HG02678 (cell line): Measurements from ENCODE around the gene PLXDC1.
"Not testable (repeated sequence)": the region's sequence is repeated elsewhere in the genome, so short reads cannot be mapped to it uniquely, and the experiment has no call there.

Experiments
- ATAC-seq: cut with Tn5 transposase; IDR thresholded peaks from one replicate; pipeline ENCODE4 v1.9.1; 2021; ENCODE audit warnings: mild to moderate bottlenecking, moderate library complexity; ENCODE audit not compliant: unreplicated experiment

Gene PLXDC1

DNA sequence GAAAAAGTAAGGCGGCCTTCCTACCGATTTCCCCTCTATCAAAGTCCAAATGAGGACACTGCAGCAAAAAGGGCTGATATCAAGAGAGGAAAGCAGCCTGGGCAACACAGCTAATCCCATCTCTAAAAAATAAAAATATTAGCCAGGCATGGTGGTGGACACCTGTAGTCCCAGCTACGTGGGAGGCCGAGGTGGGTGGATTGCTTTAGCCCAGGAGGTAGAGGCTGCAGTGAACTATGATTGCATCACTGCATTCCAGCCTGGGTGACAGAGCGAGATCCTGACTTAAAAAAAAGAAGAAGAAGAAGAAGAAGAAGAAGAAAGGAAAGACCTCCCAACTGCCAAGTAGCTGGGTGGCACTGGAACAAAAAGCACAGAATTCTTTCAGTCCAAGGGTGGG is 31.6 kb upstream of the PLXDC1 start:
- ATAC-seq: no peak

DNA sequence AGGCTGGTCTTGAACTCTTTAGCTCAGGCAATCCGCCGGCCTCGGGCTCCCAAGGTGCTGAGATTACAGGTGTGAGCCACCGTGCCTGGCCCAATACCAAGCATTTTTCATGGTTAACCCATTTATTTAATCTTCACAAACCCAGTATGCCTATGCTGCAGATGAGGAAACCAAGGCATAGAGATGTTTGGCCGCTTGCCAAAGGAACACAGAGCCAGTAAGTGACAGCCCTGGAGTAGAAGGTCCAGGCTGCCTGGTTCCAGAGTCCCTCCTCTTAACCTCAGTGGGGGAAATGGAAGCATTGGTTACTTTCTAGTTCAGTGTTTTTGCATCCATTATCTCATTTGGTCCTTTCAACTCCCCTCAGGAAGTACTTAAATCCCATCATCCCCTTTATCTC is 29.9 kb upstream of the PLXDC1 start:
- no peak for ATAC-seq

DNA sequence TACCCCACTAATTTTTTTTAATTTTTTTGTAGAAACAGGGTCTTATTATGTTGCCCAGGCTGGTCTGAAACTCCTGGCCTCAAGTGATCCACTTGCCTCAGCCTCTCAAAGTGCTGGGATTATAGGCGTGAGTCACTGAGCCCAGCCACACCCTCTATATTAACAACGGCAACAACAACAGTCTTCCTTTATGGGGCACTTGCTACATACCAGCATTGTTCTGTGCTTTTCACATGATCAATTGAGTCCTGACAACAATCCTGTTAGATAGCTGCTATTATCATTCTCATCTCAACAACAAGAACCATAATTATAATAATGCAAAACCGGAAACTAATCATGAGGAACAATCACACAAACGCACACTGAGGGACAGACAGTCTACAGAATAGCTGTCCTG is 27.1 kb upstream of the PLXDC1 start:
- ATAC-seq: no peak

DNA sequence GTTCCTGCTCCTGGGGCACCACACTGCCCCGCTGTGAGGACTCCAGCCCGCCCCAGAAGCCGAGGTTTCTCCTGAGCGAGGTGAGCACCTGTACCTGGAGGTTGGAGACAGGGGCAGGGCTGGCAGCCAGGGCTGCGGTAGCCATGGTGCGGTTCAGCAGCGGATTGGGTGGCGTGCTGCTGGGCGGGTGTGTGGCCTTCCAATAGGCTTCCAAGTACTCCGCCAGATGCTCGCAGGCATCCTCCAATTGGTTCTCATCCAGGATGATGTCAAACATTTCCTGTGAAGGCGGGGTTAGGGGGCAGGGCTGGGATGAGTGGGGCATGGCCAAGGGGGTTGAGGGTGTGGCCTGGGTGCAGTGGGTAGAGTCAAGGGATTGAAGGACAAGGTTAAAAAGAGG is 25.8 kb upstream of the PLXDC1 start:
- ATAC-seq: no peak

DNA sequence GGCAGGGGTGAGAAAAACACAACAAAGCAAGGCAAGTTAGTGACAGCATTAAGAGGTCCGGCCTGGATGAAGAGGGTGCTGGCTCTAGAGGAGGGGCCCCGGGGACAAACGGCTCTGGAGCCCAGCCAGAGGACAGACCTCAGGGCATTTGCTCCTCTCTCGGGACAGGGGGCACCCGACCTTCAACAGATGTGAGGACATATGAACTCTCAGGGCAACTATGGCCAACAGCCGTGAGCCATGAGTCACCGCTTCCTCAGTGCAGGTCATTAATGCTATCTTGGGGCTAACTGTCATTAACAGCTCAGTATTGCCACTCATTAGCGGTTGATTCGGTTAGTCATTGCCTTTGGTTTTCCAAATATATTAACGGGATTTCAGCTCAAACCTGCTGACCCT is 24.3 kb upstream of the PLXDC1 start:
- no peak for ATAC-seq

DNA sequence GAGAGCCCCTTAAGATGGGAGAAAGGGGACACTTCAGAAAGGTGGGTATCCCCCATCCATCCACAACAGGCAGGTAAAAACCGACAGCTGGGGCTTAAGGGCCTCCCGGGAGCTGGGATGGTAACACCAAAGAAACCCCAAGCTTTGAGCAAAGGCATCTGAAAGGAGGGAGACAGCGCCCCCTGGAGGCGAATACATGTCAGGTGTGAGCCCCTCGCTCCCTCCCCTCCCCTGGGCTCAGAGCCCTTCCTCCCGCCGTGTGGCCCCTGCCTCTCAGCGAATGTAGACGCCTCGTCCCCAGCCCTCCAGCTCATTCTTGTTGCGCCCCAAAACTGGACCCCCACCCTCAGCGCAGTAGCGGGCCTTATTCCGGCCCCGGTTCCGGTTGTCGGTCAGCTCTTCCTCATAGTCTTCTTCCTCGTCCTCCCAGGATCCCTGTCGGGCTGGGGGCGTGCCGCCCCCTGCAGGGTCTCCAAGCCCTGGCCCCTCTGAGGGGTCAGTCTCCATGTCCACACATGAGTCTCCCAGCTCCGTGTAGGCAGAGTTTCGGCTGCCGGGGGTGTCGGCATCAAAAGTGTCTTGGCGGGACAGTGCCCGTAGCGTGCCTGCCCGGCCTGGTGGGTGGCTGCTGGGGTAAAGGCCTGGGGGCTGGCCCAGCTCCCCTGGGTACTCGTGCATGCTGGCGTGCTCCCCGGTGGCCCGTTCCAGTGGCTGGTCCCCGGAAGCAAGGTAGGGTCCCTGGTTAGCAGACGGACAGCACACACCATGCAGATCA is 23.7 kb upstream of the PLXDC1 start:
- no peak for ATAC-seq

DNA sequence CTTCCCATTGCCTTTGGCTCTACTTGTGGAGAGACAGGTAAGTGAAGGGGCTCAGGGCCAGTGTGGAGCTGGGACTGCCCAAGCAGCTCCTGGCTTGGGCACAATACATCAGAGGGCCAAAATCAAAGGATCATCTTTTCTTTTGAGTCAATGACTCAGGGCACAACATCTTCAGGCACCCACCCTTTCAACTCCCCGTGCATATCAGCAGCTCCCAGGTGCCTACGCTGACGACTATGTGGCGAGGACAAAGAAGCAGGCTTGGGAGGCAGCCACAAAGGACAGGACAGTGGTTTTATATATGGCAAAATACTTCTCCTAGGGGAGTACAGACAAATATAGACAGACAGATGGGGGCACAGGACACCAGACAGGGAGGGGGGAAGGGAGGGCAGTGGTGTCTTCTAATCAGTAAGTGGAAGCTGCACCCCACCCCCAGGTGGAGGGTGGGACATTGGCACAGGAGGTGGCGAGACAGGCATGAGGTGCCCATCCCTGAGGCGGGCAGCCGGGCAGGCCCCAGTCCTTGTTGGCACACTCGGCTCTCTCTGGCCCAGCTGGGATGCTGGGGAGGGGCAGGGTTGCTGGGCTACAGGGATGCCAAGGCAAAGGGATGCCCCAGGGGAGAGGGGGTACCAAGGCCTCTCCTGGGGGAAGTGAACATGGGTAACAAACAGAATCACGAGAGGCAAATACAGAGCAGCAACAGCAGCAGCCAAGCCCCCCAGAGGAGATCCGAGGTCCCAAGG is 22.3 kb upstream of the PLXDC1 start:
- no peak for ATAC-seq

DNA sequence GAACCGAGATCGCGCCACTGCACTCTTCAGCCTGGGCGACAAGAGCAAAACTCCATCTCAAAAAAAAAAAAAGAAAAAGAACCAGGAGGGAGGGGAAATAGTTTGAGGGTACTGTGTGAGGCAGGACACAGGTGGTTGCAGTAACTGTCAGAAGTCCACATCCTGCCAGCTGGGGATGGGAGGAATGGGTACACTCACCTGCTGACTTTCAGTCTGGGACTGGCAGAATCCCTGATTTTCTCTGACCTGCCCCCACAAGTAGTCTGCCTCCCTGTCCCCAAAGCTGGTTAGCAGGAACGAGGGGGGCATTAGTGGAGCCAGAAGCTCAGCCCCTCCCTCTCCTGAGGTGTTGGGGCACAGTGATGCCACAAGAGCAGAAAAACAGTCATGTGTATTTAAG is 21.6 kb upstream of the PLXDC1 start:
- no peak for ATAC-seq

DNA sequence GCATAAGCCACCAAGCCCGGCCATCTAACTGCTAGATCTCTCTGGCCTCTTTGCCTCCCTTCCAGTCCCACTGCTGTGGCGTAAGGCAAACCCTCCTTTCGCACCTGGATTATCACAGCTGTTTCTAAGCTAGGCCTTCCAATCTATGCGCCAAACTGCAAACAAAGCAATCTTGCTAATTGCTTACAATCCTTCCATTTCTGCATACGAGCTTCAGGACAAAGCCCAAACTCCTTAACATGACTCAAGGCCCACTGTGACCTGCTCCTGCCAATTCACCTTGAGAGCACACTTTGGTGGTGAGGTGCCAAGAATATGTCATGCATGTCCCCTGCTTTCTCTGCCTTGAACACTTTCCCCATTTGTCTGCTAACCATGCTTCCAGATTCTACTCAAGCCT is 20.5 kb upstream of the PLXDC1 start:
- no peak for ATAC-seq

DNA sequence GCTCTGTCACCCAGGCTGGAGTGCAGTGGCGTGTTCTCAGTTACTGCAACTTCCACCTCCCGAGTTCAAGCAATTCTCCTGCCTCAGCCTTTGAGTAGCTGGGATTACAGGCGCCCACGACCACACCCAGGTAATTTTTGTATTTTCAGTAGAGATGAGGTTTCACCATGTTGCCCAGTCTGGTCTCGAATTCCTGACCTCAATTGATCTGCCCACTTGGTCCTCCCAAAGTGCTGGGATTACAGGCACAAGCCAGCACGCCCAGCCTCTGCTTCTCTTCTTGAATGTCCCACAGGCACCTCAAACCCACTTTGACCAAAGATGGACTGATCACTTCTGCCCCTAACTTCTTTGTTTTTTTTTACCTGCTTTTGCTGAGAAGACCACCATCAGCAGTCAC is 19.1 kb upstream of the PLXDC1 start:
- ATAC-seq: no peak

DNA sequence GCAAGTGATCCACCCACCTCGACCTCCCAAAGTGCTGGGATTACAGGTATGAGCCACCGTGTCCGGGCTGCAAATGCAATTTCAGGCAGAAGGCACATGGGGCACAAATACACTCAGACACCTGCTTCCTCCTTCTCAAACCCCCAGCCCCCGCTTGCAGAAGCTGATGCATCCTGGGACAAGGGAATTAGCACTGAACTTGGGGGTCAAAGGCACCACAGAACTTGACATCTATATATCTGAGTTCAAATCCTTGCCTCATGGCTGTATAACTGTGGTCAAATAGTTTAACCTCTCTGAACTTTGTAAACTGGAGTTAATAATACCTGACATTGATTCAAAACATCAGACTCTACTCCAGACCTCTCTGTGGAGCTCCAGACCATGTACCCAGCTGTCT is 18.7 kb upstream of the PLXDC1 start:
- no peak for ATAC-seq

DNA sequence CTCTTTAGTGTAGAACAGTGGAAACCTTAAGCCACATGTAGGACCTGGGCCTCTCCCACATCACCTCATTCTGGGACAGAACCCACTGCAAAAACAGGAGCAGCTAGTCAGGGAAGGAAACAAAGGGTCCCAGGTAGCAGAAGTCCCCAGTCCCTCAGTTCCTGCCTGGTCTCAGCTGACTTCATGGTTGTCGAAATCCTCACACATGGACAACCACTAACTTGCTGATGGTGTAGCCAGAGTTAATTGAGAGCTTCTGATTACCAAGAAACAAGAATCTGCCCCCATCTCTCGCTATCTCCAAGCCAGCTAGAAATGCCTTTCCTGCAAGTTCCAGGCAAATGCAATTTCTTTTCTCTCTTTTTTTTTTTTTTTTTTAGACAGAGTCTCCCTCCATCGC is 18.1 kb upstream of the PLXDC1 start:
- ATAC-seq: no peak

DNA sequence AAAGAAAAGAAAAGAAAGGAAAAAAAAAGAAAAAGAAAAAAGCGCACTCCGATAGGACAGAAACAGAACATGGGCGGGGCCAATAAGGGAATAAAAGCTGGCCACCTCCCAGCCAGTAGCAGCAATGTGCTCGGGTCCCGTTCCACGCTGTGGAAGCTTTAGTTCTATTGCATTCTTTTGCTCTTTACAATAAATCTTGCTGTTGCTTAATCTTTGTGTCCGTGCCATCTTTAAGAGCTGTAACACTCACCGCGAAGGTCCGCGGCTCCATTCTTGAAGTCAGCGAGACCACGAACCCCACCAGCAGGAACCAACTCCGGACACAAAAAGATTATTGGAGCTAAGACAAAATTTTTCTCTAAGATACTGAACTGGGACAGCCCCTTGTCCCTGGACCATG is 17.7 kb upstream of the PLXDC1 start:
- ATAC-seq: no peak

DNA sequence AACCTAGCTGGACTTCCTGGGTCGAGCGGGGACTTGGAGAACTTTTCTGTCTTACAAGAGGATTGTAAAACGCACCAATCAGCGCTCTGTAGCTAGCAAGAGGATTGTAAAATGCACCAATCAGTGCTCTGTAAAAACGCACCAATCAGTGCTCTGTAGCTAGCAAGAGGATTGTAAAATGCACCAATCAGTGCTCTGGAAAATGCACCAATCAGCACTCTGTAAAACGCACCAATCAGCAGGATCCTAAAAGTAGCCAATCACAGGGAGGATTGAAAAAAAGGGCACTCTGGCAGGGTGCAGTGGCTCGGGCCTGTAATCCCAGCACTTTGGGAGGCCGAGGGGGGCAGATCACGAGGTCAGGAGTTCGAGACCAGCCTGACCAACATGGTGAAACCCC is 17.1 kb upstream of the PLXDC1 start:
- not testable (repeated sequence) for ATAC-seq

DNA sequence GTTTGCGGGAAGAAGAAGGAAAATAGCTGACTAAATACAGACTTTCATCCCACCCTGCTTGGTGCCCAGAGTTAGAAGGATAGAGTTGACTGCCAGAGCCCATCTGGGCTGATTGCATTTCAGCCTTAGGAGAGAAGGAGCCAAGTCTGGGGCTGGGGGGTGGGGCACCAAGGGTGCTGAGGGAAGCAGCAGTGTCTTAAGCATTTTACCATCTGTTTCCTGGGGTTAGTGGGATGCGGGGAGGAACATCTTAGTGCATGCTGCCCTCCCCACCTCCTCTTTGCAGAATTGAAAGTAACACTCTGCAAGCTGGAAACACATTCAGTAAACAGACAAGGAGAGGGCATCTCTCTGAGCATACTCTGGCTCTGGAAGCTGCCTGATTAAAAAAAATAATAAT is 16.0 kb upstream of the PLXDC1 start:
- ATAC-seq: no peak

DNA sequence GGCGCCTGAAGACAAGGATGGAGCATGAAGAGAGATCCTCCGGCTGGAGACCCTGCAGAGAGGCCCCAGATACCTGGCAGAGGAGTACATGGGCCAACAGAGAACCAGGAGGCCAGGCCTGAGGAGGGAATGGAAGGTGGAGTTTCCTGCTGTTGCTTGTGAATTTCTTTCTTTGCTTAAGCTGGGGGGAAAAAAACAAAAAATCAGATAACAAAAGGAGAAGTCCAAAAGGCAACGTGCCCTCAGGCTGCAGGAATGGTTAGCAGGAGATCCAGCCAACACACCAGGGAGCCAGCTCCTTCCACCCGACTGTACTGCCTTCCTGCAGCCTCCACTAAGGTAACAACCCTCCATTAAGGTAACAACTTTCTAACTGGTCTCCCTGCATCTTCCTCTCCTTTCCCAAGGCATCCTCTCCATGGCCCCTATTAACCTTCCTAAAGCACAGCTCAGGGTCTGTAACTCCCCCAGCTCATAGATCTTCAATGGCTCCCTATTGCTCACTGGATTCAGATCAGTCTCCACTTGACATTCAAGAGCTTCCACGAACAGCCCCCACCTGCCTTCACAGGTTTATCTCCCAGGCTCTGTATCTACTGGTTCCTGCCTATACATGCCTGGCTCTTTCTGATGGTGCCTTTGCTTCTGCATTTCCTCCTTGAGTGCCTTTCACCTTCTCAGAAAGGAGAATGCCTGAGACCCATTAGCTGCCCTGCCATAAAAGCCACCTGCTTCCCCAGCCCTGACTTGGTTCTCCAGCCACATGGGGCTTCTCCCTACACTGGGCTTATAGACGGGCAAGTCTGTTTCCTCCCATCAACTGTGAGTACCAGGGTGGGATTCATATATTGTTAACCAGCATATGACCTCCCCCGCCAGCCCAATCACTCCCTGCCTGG is 15.2 kb upstream of the PLXDC1 start:
- ATAC-seq: no peak

DNA sequence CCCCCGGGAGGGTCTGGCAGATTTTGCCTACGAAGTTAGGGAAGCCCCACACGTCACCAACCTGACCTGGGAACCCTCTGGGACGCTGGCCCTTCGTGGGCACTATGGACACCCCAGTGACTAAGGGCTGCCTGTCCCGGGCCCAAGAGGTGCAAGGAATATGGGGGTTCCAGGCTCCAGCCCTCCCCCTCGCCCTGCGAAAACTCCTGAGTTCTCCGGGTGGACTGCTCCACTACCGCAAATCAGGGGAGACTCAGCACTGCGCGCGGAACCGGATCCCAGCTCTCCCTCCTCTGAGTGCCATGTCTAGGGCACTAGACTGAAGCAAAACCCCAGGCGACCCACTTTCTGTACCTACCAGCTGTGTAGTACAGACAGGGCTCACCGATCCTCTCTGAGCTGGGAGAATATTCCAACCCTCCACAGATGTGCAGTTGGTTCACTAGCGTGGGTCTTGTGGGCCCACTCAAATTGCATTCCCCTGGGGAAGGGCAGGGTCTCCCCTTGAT is 14.5 kb upstream of the PLXDC1 start, which contains the start of gene ARL5C:
TSS of gene ARL5C (minus strand) at position 321 of the 509 bp plus-strand sequence. CDS start 401 bp downstream, outside the sequence.
- ATAC-seq: no peak

DNA sequence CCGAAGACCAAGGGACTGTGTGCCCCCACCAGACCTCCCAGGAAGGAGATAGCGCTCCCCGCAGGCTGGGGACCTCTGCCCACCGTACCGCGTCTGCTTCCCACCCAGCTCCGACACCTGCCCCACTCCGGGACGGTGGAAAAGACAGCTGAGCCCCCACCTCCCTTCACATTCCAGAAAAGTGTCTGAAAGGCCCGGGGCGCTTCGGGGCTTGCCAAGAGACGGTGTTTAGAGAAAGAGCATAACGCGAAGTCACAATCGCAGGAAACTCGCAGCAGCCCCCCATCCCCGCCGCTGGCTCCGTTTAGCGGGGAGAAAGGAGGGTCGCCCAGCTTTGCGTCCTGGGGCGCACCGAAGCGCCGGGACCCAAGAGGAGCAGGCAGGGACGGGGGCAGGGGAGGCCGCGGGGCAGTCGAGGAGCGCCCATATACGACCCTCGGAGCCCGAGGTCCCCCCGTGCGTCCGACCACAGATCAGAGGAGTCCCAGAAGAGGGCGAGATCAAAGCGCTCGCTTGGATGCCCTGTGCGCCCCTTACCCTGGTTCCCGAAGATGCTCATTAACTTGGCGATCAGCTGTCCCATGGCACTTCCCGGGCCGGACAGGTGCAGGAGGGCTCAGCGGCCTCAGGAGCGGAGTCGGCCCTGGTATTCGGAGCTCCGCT is 13.9 kb upstream of the PLXDC1 start:
- ATAC-seq: no peak

DNA sequence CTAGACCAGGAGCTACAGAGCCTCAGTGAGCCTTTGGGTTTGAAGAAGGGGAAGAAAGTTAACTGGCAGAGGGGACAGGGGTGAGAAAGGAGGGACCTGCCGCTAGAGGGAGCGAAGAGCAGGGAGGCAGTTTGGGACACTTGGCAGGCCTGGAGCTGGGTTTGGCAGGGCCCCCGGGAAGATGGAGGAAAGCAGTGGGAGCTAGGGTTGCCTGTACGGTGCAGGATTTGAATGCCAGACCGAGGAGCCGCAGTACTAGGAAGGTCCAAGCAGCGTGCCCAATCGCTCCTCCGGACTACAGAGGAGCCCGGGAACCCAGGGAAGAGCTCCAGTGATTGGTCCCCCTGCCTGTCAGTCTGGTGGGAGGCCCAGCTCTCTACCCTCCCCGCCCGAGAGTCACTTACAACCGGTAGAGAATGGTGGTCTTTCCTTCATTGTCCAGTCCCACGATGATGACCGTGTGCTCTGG is 13.3 kb upstream of the PLXDC1 start:
- ATAC-seq: no peak

DNA sequence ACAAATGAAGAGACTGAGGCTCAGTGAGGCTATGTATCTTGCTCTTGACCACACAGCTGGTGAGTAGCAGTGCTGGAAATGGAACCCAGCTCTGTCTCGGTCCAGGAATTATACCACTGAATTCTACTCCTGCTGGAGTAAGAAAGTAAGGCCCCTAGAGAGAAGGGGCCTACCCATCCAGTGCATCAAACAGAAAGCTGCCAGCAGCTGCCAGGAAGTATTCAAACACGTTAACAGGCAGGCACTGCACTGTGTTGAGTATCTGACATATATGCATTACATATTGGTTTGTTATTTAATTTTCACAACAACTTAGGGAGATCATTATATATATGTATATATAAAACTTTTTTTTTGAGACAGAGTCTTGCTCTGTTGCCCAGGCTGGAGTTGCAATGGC is 10.5 kb upstream of the PLXDC1 start:
- ATAC-seq: no peak

DNA sequence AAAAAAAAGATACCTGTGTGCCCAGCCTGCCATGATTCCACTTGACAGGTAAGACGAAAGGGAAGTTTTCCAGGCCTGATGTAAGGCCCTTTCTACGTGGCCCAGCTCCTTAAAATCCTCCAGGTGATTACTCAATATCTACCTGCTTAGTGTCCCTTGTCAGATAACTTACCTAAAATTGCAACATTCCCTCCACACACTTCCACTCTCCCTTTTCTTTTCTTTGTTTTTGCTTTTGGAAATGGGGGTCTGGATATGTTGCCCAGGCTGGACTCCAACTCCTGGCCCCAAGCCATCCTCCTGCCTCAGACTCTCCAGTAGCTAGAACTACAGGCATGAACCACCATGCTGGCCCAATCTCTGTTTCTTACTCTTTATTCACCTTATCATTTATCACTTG is 7.2 kb upstream of the PLXDC1 start:
- ATAC-seq: no peak
